Measurements from ENCODE around the gene MET.

The MET gene

DNA sequence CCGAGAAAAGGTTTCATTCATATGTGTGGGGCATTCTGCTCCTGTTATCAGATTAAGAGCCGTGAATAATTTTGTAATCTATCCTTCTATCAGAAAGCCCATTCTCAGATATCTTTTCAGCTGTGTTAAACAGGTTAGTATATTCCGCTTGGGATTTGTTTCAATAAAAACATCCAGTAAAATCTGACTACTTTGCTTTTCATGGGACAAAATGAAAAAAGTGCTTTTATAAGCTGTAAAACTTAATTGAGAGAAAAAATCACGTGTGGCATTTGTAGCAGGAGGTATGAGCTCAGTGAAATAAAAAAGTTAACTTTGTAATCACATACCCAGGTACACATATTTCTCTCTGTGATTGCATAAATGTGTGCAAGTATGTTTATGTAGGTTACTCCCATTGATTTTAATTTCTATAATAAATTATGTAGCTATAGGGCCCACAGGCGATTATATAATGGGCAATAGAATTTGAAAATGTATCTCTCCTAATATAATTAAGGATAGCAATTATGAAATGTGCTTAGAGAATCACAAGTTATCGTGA lies 3.9 kb downstream of the MET start:
- Mint-ChIP-seq H3K36me3 (no peaks in the 10 kb centered on the region), H3K4me3 (no peak overlapping the region), H3K9me3 (ENCODE audit: low read depth) (no peaks in the 10 kb centered on the region), H3K27ac (no peak overlapping the region), H3K27me3 (peaks cover 31% of the 10 kb centered on the region), H3K4me1 (ENCODE audit: low read depth) (peaks cover 5% of the 10 kb centered on the region)

DNA sequence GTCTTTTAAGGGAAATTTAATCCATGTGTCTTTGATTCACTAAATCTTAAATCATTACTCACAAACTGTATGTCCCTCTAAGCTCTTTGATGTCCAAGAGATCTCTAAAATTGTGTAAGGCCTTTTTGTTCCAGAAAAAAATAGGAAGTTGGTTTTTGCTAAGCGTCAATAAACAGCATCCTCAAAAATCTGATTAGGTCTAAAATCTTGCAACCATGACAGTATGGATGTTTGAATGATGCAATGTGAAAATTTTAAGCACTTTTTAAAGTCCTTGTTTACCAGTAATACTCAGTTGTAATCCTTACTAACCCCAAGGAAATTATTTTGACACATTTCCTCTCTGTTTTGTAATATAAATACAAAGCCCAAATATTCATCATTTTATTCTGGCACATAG lies 6.8 kb downstream of the MET start:
- no peaks in the 10 kb centered on the region for H3K36me3 Mint-ChIP-seq
- peaks cover 20% of the 10 kb centered on the region for H3K27me3 Mint-ChIP-seq
- no peaks in the 10 kb centered on the region for H3K4me1 Mint-ChIP-seq (ENCODE audit: low read depth)
- H3K9me3 Mint-ChIP-seq (ENCODE audit: low read depth): no peaks in the 10 kb centered on the region
- no peak overlapping the region for H3K4me3 Mint-ChIP-seq
- no peak overlapping the region for H3K27ac Mint-ChIP-seq

DNA sequence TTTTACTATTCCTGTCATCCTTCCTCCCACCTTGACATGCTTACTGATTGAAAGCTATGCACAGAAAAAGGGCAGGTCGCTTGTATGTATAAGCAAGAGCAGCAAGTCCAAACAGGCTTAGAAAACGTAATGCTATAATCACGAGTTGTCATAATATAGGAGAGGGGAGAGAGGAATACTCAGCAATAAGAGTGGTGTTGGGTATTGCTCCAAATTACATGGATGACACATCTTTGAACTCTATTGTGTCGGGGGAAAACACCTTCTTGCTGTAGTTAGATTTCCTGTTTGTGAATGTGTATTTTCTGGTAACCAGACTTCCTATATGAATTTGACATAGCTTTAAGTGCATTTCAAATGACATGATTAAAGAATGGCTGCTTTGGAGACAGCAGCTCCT lies 7.5 kb downstream of the MET start:
- H3K27ac Mint-ChIP-seq: no peak overlapping the region

DNA sequence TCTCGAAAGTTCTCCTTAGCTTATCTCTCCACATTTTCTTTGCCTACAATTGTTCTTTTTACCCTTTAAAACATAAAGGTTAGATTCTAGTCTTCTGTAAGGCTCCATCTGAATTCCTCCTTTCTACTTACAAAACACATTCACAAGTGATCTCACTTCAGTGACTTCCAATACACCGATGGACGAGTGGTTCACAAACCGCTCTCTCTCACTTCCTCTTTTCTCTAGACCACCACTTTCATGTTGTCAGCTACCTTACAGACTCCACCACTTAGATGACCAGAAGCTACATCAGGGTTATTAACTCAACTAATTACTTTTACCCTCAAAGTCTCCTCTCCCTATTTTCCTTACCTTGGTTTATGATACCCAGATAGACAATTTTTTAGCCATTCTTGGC lies 11.8 kb downstream of the MET start:
- H3K27me3 Mint-ChIP-seq: peaks cover 21% of the 10 kb centered on the region
- no peaks in the 10 kb centered on the region for H3K9me3 Mint-ChIP-seq (ENCODE audit: low read depth)
- no peaks in the 10 kb centered on the region for H3K36me3 Mint-ChIP-seq
- H3K27ac Mint-ChIP-seq: no peak overlapping the region
- no peaks in the 10 kb centered on the region for H3K4me1 Mint-ChIP-seq (ENCODE audit: low read depth)
- H3K4me3 Mint-ChIP-seq: no peak overlapping the region

More for the DNA sequence above, 7.5 kb downstream of the MET start:
- Mint-ChIP-seq H3K36me3 (no peaks in the 10 kb centered on the region), H3K4me3 (no peak overlapping the region), H3K9me3 (ENCODE audit: low read depth) (no peaks in the 10 kb centered on the region), H3K27me3 (peaks cover 22% of the 10 kb centered on the region), H3K4me1 (ENCODE audit: low read depth) (no peaks in the 10 kb centered on the region)

DNA sequence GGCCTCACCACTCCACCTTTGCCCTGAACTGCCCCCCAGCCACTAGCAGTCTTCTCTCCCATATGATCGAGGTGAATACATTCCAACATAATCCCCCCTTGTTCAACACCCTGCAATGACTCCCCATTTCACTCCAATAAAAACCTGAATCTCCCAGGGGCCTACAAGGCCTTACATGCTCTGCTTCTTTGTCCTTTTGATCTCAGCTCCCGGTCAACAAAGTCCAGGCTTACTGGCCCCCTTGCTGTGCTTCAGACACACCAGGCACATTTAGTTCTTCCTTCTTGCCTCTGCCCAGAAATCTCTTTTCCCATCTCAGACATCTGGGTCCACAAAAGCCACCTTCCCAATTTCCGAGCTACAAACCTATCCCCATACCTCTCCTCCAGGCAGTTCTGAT lies 14.0 kb downstream of the MET start:
- no peaks in the 10 kb centered on the region for H3K9me3 Mint-ChIP-seq (ENCODE audit: low read depth)
- no peaks in the 10 kb centered on the region for H3K36me3 Mint-ChIP-seq
- no peaks in the 10 kb centered on the region for H3K4me1 Mint-ChIP-seq (ENCODE audit: low read depth)
- H3K4me3 Mint-ChIP-seq: no peak overlapping the region
- H3K27me3 Mint-ChIP-seq: peaks cover 21% of the 10 kb centered on the region
- H3K27ac Mint-ChIP-seq: no peak overlapping the region

DNA sequence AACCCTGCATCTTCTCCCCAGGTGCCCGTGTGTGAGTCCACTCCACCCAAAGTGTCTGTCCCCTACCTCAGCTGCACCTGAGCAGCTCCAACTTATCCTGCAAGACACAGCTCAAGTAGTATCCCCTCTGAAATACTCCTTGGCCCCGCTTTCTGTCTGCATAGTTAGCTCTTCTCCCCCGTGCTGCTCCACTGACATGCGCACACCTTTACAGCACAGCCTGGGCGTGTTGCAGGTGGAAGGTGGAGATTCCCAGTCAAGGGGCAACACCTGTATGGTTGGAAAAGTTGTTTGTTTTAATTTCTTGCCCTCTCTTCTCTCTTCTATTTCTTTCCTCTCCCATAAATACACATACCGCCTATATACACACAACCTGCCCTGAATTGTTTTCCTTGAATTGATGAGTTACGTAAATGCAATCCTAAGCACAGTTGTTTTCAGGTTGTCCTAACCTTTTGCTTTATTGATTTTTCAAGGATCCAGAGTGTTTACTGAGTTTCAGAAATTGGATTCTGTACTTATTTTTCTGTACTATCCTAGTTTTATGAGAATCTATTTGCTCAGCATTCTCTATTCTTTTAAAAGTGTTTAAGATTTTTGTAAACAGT lies 14.9 kb downstream of the MET start:
- Mint-ChIP-seq H3K9me3 (ENCODE audit: low read depth) (no peaks in the 10 kb centered on the region), H3K4me3 (no peak overlapping the region), H3K4me1 (ENCODE audit: low read depth) (no peaks in the 10 kb centered on the region), H3K36me3 (no peaks in the 10 kb centered on the region), H3K27ac (no peak overlapping the region), H3K27me3 (peaks cover 21% of the 10 kb centered on the region)

DNA sequence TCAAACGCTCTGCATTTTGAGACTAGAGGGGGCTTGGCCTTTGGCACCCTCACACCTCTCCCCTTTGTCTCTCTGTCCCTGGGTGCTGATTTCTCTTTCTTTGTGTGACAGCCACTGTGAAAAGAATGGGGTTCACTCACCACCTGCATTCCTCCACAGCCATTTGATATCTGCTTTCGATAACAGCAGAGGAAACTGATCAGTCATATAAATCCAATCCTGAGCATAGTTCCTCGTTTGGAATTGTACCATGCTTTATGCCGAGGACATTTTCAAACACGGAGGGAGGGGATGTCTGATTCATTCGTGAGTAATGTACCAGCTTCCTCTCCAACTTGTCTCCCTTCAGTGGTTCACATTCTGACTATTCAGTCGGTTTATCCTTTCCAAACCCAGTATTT lies 15.8 kb downstream of the MET start:
- no peaks in the 10 kb centered on the region for H3K9me3 Mint-ChIP-seq (ENCODE audit: low read depth)
- no peaks in the 10 kb centered on the region for H3K4me1 Mint-ChIP-seq (ENCODE audit: low read depth)
- H3K4me3 Mint-ChIP-seq: no peak overlapping the region
- H3K36me3 Mint-ChIP-seq: no peaks in the 10 kb centered on the region
- H3K27me3 Mint-ChIP-seq: peaks cover 21% of the 10 kb centered on the region
- H3K27ac Mint-ChIP-seq: no peak overlapping the region

DNA sequence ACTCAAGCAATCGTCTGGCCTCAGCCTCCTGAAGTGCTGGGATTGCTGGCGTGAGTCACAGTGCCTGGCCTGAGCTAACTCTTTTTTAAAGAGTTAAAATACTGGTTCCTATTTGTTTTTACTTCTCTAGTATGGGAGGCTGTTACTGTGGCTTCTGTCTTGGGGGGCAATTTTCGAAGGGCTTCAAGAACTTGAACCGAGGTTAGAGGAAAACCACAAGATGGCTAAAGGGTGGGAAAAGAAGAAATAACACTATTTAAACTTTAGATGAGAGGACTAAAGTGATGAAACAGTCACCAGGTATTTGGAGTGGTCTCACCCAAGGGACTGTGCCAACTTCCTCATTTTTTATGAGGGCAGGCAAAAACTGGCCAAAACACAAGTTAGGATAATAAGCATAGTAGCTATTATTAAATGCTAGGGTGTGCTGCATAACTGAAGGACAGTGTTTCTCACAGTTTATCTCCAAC lies 17.8 kb downstream of the MET start:
- H3K27me3 Mint-ChIP-seq: peaks cover 13% of the 10 kb centered on the region
- no peak overlapping the region for H3K27ac Mint-ChIP-seq
- no peaks in the 10 kb centered on the region for H3K4me1 Mint-ChIP-seq (ENCODE audit: low read depth)
- no peaks in the 10 kb centered on the region for H3K9me3 Mint-ChIP-seq (ENCODE audit: low read depth)
- H3K36me3 Mint-ChIP-seq: no peaks in the 10 kb centered on the region
- H3K4me3 Mint-ChIP-seq: no peak overlapping the region

DNA sequence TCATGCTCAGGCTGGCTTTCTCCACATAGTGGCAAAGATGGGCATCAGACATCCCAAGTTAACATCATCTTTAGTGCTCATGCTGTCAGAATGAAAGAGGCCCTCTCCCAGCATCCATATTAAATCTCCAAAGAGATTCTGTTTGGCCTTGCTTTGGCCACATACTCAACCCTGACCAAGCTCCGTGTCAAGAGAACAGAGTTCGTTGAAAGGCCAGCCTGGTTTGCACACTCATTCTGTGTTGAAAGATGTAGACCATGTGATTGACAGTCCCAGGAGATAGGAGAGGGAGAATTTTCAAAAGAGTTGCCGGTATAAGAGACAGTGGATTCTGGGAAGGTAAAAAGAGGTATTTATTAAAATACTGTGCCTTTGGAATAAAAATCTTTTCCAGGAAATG lies 19.7 kb downstream of the MET start:
- Mint-ChIP-seq H3K9me3 (ENCODE audit: low read depth) (no peaks in the 10 kb centered on the region), H3K27ac (no peak overlapping the region), H3K36me3 (no peaks in the 10 kb centered on the region), H3K4me3 (no peak overlapping the region), H3K4me1 (ENCODE audit: low read depth) (no peaks in the 10 kb centered on the region), H3K27me3 (peaks cover 3% of the 10 kb centered on the region)

DNA sequence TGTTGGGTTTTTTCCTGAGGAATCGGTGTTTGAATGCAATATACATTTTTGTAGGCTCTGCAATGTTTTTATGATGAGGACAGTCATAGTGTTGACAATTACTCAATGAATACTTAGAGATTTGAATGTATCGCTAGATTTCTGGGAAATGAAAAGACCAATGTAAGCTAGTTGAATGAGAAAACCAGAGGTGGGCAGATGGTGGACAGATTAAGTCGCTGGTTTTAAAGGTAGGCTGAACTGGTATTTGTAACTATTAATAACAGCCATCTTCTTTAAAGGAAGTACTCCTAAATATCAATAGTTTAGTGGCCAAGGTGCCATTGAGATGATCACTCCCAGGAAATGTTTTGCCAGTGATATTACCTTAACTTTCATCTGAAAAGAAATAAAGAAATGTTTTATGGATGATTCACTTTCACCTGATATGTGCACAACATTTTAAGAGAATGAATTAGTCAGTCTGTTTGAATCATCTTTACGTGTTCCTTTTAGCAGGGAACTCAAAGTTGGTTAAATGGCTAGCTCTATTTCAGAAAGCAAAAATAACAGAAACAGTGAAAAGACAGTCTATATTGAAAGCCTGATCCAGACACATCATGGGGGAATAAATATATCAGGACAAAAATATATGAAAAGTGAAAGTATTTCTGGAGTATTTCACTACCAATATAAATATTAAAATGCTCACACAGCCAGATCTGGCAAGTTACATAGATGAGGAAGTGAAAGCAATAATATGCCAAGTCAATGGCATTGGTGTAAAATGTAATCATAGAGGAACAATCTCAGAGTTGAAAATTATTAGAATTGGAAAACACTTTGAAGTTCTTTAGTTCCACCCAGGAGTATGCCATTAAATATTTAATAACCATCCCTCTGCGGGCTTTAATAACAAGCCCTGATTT lies 20.7 kb downstream of the MET start:
- Mint-ChIP-seq H3K4me3 (no peak overlapping the region), H3K36me3 (no peaks in the 10 kb centered on the region), H3K9me3 (ENCODE audit: low read depth) (no peaks in the 10 kb centered on the region), H3K27me3 (no peaks in the 10 kb centered on the region), H3K27ac (no peak overlapping the region), H3K4me1 (ENCODE audit: low read depth) (no peaks in the 10 kb centered on the region)

DNA sequence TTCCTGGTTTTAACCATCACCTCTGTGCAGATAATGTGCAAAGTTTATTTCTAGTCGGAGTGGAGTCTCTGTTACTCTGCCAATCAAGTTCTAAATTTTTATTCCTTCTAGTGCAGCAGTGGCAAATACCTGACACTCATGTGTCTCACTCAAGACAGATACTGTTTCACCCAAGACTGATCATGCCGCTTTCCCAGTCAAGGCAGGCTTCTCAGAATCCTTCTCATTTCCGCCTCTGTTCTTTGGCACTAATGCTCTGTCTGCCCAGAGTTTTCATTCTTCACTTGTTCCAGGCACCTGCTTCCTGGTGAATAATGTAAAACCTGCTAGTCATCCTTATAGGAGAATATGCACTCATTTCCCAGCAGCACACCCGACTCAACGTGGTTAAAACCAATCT lies 24.7 kb downstream of the MET start:
- Mint-ChIP-seq H3K27ac (no peak overlapping the region), H3K27me3 (peaks cover 2% of the 10 kb centered on the region), H3K9me3 (ENCODE audit: low read depth) (no peaks in the 10 kb centered on the region), H3K4me1 (ENCODE audit: low read depth) (no peaks in the 10 kb centered on the region), H3K36me3 (no peaks in the 10 kb centered on the region), H3K4me3 (no peak overlapping the region)

DNA sequence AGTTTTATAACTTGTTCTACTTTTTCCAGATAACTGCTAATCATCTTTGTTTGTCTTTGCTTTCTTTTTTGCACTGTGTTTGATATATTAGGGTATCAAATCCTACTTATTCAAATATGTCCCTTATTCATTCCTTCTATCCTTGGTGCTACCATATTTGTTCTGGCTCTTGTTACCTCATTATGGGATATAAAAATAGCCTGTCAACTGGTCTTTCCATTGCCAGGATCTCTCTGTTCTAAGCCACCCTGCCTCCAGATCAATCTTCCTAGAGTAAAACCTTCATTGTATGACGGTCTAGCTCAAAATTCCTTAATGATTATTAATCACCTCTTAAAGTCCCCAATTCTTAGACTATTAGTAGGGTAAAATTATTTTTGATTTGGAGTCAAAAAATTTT lies 25.2 kb downstream of the MET start:
- Mint-ChIP-seq H3K27me3 (peaks cover 2% of the 10 kb centered on the region), H3K36me3 (no peaks in the 10 kb centered on the region), H3K4me3 (no peak overlapping the region), H3K9me3 (ENCODE audit: low read depth) (no peaks in the 10 kb centered on the region), H3K4me1 (ENCODE audit: low read depth) (no peaks in the 10 kb centered on the region), H3K27ac (no peak overlapping the region)

DNA sequence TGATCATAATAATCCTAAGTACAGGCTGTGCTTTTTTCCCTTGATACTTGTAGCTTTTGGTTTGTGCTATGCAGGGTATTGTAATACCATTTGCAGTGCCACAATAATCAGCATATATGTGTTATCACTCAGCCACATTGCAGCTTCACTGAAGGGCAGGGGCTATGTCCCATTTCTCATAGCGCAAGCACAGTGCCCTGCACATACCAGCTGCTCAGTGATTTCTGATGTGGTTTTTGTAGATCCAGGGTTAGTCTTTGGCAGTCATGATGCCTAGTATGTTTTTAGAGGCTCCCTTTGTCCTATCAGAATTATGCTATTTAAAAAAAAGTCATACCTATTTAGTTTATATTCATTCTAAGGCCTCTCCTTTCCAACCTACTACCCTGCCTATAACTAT lies 25.8 kb downstream of the MET start:
- Mint-ChIP-seq H3K9me3 (ENCODE audit: low read depth) (no peaks in the 10 kb centered on the region), H3K36me3 (no peaks in the 10 kb centered on the region), H3K27me3 (peaks cover 2% of the 10 kb centered on the region), H3K4me1 (ENCODE audit: low read depth) (no peaks in the 10 kb centered on the region), H3K4me3 (no peak overlapping the region), H3K27ac (no peak overlapping the region)

DNA sequence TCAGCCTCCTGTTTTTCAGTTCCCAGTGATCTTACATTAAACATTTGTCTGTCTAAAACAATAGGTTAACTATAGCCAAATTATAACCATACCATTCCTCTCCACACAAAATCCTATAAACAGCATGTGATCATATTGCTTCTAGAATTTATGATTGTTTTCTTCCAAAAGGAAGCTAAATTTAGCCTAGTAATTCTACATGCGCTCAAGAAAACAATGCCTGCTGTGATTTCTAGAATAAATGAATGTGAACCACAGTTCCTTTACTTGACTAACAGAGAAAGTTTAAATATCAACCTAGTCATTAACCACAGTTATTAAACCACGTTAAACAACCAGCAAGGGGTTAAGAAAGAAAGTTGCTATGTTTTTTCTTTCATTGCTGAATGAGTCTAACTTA lies 26.4 kb downstream of the MET start:
- H3K27ac Mint-ChIP-seq: no peak overlapping the region
- H3K9me3 Mint-ChIP-seq (ENCODE audit: low read depth): no peaks in the 10 kb centered on the region
- no peak overlapping the region for H3K4me3 Mint-ChIP-seq
- H3K36me3 Mint-ChIP-seq: no peaks in the 10 kb centered on the region
- H3K27me3 Mint-ChIP-seq: peaks cover 5% of the 10 kb centered on the region
- no peaks in the 10 kb centered on the region for H3K4me1 Mint-ChIP-seq (ENCODE audit: low read depth)

DNA sequence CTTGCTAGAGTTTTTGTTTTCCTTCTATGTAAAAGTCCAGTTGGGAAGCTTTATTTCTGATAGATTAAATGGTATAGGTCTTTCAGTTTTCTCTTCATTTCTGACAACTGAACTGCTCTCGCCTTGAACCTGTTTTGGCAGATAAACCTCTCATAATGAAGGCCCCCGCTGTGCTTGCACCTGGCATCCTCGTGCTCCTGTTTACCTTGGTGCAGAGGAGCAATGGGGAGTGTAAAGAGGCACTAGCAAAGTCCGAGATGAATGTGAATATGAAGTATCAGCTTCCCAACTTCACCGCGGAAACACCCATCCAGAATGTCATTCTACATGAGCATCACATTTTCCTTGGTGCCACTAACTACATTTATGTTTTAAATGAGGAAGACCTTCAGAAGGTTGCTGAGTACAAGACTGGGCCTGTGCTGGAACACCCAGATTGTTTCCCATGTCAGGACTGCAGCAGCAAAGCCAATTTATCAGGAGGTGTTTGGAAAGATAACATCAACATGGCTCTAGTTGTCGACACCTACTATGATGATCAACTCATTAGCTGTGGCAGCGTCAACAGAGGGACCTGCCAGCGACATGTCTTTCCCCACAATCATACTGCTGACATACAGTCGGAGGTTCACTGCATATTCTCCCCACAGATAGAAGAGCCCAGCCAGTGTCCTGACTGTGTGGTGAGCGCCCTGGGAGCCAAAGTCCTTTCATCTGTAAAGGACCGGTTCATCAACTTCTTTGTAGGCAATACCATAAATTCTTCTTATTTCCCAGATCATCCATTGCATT lies 27.1 kb downstream of the MET start:
- peaks cover 7% of the 10 kb centered on the region for H3K27me3 Mint-ChIP-seq
- H3K27ac Mint-ChIP-seq: no peak overlapping the region
- H3K4me1 Mint-ChIP-seq (ENCODE audit: low read depth): no peaks in the 10 kb centered on the region
- H3K9me3 Mint-ChIP-seq (ENCODE audit: low read depth): no peaks in the 10 kb centered on the region
- H3K36me3 Mint-ChIP-seq: no peaks in the 10 kb centered on the region
- H3K4me3 Mint-ChIP-seq: no peak overlapping the region

Data from activated naive CD8-positive, alpha-beta T cell (primary cell).